DOHH2 (cell line): ENCODE results near the gene CBX6.
"Not testable (repeated sequence)": the region's sequence is repeated elsewhere in the genome, so short reads cannot be mapped to it uniquely, and the experiment has no call there.

Source experiments
- H3F3A ChIP-seq: fragments of 200-600 bp; sonication (generic), shearing (Covaris generic); 2 replicates; pipeline ENCODE4 v1.6.0; 2016; ENCODE audit warnings: antibody characterized with exemption, mild to moderate bottlenecking; ENCODE audit not compliant: control insufficient read depth, insufficient read depth
- H3K27ac ChIP-seq: fragments of 200-600 bp; sonication (generic); 2 replicates; pipeline ENCODE4 v1.5.1; 2014; ENCODE audit warnings: low read depth, mild to moderate bottlenecking, low read length, moderate library complexity
- H3K27me3 ChIP-seq: fragments of 200-600 bp; sonication (generic); 2 replicates; pipeline ENCODE4 v1.6.1; 2014; ENCODE audit warnings: mild to moderate bottlenecking, low read length, mixed read lengths; ENCODE audit not compliant: control insufficient read depth
- H3K36me3 ChIP-seq: fragments of 200-600 bp; sonication (generic); 2 replicates; pipeline ENCODE4 v1.6.1; 2014; ENCODE audit warnings: mild to moderate bottlenecking, low read length, moderate library complexity, mixed read lengths; ENCODE audit not compliant: control insufficient read depth
- H3K4me1 ChIP-seq: fragments of 200-600 bp; sonication (generic); 2 replicates; pipeline ENCODE4 v1.6.1; 2014; ENCODE audit warnings: mild to moderate bottlenecking, low read length, mixed read lengths; ENCODE audit not compliant: control insufficient read depth
- H3K4me2 ChIP-seq: fragments of 200-600 bp; sonication (generic); 2 replicates; pipeline ENCODE4 v1.6.0; 2014; ENCODE audit warnings: mild to moderate bottlenecking, low read length, moderate library complexity
- H3K4me3 ChIP-seq: fragments of 200-600 bp; sonication (generic); 2 replicates; pipeline ENCODE4 v1.5.1; 2014; ENCODE audit warnings: mild to moderate bottlenecking, low read length, mixed read lengths
- H3K79me2 ChIP-seq: fragments of 200-600 bp; sonication (generic); 2 replicates; pipeline ENCODE4 v1.6.1; 2014; ENCODE audit warnings: mild to moderate bottlenecking, low read length, mixed read lengths; ENCODE audit not compliant: control insufficient read depth
- H3K9me2 ChIP-seq: fragments of 200-600 bp; sonication (generic); replicated peaks from 2 replicates; pipeline ENCODE4 v1.6.1; 2014; ENCODE audit warnings: mild to moderate bottlenecking, low read length, mixed read lengths; ENCODE audit not compliant: control insufficient read depth
- H3K9me3 ChIP-seq: fragments of 200-600 bp; sonication (generic); 2 replicates; pipeline ENCODE4 v1.6.1; 2014; ENCODE audit warnings: antibody characterized with exemption, low read length, mixed read lengths; ENCODE audit not compliant: control insufficient read depth, insufficient read depth
- H4K20me1 ChIP-seq: fragments of 200-600 bp; sonication (generic); 2 replicates; pipeline ENCODE4 v1.6.0; 2014; ENCODE audit warnings: low read depth, mild to moderate bottlenecking, antibody characterized with exemption, low read length, moderate library complexity; ENCODE audit not compliant: control insufficient read depth, insufficient read depth
- EZH2phosphoT487 ChIP-seq: fragments of 200-600 bp; sonication (generic); IDR thresholded peaks from 2 replicates; pipeline ENCODE4 v1.6.1; 2017; ENCODE audit warnings: borderline replicate concordance, mild to moderate bottlenecking, antibody characterized with exemption, low read length, moderate library complexity, mixed read lengths
- TF ChIP-seq, protein P1 (sequence below): fragments of 200-600 bp; sonication (generic); IDR thresholded peaks from one replicate; pipeline ENCODE4 v1.5.1; 2014; ENCODE audit warnings: antibody characterized with exemption, mild to moderate bottlenecking, low read depth, low read length; ENCODE audit not compliant: poor library complexity, severe bottlenecking

Gene CBX6

DNA sequence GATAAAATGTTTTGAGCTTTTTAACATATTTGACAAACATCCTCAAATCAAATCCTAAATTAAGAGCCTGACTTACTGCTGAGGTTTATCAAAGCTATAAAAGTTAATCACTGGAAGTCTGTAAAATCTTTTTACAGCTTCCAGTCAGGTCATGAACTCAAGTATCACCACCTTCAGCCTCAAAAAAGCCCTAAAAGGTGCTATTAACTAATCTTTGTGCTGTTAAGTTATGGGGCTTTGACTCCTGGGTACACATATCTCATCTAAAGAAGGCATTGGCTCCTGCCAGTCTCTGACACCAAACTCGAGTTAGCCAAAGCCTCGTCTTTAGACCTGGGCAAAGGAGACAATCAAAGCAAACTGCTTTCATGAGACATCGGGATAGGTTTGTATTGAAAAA is 34.0 kb upstream of the CBX6 start:
- no peak overlapping the region for H3K27ac ChIP-seq
- H3K27me3 ChIP-seq, result peaks cover 6% of the 10 kb centered on the region
- peaks cover 8% of the 10 kb centered on the region for H3K9me3 ChIP-seq
- no peak overlapping the region for H3K4me3 ChIP-seq
- no peaks in the 10 kb centered on the region for H3K36me3 ChIP-seq
- TF ChIP-seq EZH2phosphoT487, result no peak
- TF ChIP-seq, protein P1, sequence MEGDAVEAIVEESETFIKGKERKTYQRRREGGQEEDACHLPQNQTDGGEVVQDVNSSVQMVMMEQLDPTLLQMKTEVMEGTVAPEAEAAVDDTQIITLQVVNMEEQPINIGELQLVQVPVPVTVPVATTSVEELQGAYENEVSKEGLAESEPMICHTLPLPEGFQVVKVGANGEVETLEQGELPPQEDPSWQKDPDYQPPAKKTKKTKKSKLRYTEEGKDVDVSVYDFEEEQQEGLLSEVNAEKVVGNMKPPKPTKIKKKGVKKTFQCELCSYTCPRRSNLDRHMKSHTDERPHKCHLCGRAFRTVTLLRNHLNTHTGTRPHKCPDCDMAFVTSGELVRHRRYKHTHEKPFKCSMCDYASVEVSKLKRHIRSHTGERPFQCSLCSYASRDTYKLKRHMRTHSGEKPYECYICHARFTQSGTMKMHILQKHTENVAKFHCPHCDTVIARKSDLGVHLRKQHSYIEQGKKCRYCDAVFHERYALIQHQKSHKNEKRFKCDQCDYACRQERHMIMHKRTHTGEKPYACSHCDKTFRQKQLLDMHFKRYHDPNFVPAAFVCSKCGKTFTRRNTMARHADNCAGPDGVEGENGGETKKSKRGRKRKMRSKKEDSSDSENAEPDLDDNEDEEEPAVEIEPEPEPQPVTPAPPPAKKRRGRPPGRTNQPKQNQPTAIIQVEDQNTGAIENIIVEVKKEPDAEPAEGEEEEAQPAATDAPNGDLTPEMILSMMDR, result no peak
- no peaks in the 10 kb centered on the region for H3K9me2 ChIP-seq
- no peak overlapping the region for H3K4me2 ChIP-seq
- 0 out of 2 replicates have a peak, but pooled peaks cover 4% of the 10 kb centered on the region for H3F3A ChIP-seq
- no peaks in the 10 kb centered on the region for H4K20me1 ChIP-seq
- H3K79me2 ChIP-seq, result no peaks in the 10 kb centered on the region
- H3K4me1 ChIP-seq, result peaks cover 12% of the 10 kb centered on the region

DNA sequence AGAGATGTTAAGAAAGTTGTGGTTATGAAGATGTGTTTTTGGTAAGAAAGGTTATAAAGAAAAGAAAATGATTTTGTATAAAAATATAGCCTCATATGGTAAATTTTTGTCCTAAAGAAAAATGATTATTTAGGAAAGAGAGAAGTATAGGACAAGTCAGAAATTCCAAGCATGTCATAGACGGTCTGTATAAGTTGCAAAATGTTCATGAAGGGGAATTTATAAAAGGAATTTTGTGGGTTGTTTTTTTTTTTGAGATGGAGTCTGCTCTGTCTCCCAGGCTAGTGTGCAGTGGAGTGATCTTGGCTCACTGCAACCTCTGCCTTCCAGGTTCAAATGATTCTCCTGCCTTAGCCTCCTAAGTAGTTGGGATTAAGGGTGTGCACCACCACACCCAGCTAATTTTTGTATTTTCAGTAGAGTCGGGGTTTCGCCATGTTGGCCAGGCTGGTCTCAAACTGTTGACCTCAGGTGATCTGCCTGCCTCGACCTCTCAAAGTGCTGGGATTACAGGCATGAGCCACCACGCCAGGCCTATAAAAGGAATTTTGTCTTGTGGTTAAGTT is 32.1 kb upstream of the CBX6 start:
- H3F3A ChIP-seq, result 0 out of 2 replicates have a peak, but pooled peaks cover 11% of the 10 kb centered on the region
- not testable (repeated sequence) for H3K27me3 ChIP-seq, H3K27ac ChIP-seq, H3K79me2 ChIP-seq, H3K4me3 ChIP-seq, H3K4me2 ChIP-seq, H3K9me2 ChIP-seq, H3K9me3 ChIP-seq, H3K36me3 ChIP-seq, H4K20me1 ChIP-seq
- H3K4me1 ChIP-seq, result peaks cover 27% of the 10 kb centered on the region

DNA sequence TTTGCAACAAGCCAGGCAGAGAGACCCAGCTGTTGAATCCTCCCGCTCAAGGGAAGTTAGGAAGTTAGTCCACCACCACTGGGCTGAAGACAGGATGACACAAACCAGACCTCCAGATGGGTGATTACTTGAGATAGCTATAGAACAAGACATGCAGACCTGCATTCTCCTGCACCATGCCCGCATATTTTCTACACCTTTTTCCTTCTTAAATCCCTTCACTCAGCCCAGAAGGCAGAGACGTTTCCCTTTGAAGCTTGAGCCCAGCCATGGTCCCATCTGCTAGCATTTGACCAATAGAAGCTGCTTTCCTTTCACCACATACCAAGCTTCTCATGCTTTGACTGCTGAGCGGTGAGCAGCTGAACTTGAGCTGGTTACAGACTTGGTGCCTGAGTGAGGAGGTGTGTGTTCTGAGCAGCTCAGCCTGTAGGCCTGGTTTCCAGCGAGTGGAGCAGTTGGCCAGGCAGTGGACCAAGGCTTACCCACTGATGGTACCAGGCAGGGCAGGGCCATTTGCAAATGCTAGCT is 29.2 kb upstream of the CBX6 start:
- no peaks in the 10 kb centered on the region for H3K79me2 ChIP-seq
- peak overlapping the region; percentile 64 for H3K4me2 ChIP-seq
- no peaks in the 10 kb centered on the region for H3K9me2 ChIP-seq
- H4K20me1 ChIP-seq, result no peaks in the 10 kb centered on the region
- peak overlapping the region; percentile 62 for H3K27ac ChIP-seq
- no peaks in the 10 kb centered on the region for H3K36me3 ChIP-seq
- TF ChIP-seq, protein P1, result no peak
- no peak for TF ChIP-seq EZH2phosphoT487
- no peaks in the 10 kb centered on the region for H3K27me3 ChIP-seq
- H3K4me1 ChIP-seq, result peaks cover 40% of the 10 kb centered on the region
- 0 out of 2 replicates have a peak, but pooled peaks cover 11% of the 10 kb centered on the region for H3F3A ChIP-seq
- peaks cover 8% of the 10 kb centered on the region for H3K9me3 ChIP-seq
- peak overlapping the region; percentile 43 for H3K4me3 ChIP-seq

DNA sequence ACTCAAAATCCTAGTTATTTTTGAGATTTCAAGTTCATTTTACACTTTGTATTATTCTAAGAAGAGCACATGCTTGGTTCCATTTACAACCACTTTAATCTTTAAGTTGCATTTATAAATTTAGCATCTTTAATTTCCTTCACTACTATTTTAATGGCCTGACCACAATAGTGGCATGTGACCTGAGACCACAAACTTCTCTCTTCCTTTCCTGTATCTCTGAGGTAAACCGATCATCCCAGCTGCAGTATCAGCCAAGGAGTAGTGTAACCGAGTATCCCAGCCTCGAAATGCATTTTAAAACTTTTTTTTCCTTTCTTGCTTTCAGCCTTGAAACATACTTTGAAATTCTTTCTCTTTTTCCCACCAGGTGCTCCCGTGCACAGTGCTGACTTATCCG is 28.7 kb upstream of the CBX6 start:
- peaks cover 40% of the 10 kb centered on the region for H3K4me1 ChIP-seq
- H3K27me3 ChIP-seq, result no peaks in the 10 kb centered on the region
- peak overlapping the region; percentile 62 for H3K27ac ChIP-seq
- TF ChIP-seq, protein P1, result no peak
- TF ChIP-seq EZH2phosphoT487, result no peak
- H4K20me1 ChIP-seq, result no peaks in the 10 kb centered on the region
- H3K4me3 ChIP-seq, result peak overlapping the region; percentile 43
- H3K9me2 ChIP-seq, result no peaks in the 10 kb centered on the region
- no peaks in the 10 kb centered on the region for H3K36me3 ChIP-seq
- peaks cover 8% of the 10 kb centered on the region for H3K9me3 ChIP-seq
- H3F3A ChIP-seq, result 0 out of 2 replicates have a peak, but pooled peaks cover 11% of the 10 kb centered on the region
- H3K4me2 ChIP-seq, result peak overlapping the region; percentile 64
- H3K79me2 ChIP-seq, result no peaks in the 10 kb centered on the region
